ENCODE results near the gene PPP3CB.
A peak's percentile ranks its signal among the peaks of the same experiment; 100 is the strongest.

Gene PPP3CB

DNA sequence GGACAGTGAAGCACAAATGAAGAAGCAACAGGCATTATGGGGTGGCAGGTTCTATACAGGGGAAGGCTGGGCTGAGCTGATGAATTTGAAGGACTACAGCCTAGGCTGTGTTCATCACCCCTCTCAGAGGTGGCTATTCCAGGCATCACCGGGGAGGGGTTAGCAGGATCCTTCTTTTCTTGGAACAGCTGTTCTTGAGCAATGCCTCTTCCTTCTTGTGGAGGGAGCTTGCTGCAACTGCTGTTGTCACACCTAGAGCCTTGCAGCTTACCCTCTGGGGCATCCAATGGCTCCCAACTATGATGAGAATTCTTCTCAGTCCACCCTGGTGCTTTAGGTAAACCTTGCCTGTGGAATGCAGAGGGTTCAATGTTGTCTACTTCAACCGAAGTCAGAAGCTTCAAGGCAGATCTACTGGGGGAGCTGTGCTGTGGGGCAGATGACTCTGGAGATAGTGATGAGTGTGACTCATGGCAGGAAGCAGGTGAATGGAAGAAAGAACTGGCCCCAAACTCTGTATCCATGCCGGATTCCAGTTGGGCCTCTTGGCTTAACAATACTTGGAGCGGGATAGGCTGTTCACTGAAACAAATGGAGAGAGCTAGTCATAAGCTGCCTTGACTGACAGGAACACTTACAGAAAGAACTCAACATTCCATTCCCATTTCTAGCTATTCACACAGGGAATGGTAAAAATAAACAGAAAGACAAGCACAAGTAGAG lies 21.5 kb upstream of the PPP3CB start:
- DNase-seq (ENCODE audit: low read depth, low spot score): no peak
- TF ChIP-seq FOXP2 (optimal IDR thresholded peaks at IDR 0.05; ENCODE audit: control extremely low read depth, extremely low read length, insufficient read depth): no peak
- TF ChIP-seq POLR2AphosphoS5 (IDR thresholded peaks at IDR 0.05; ENCODE audit: borderline replicate concordance, low read depth, low read length): no peak
- no peak for TF ChIP-seq EZH2 (IDR thresholded peaks at IDR 0.05)
- Histone ChIP-seq H3K9ac (ENCODE audit: insufficient read length) (no peak overlapping the region), H3K4me3 (no peak overlapping the region), H3K27ac (no peak overlapping the region), H3K9me3 (ENCODE audit: low read depth, low read length) (no peaks in the 10 kb centered on the region), H3K36me3 (ENCODE audit: insufficient read depth, low read length) (no peaks in the 10 kb centered on the region; the same call in 1 of the 2 replicates)

DNA sequence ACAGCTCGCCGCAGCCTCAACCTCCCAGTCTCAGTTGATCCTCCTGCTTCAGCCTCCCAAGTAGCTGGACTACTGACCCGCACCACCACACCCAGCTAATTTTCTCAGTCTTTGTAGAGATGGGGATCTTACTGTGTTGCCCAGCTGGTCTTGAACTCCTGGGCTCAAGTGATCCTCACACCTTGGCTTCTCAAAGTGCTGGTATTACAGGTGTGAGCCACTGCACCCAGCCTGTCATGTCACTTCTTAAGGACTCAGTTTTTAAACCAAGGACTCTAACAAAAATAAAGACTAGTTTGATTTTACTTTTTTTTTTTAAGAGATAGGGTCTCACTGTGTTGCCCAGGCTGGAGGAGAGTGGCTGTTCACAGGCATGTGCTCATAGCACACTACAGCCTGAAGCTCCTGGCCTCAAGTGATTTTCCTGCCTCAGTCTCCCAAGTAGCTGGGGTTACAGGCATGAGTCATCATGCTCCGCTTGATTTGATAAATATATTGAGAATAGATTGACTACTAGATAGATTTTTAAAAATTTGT lies 16.5 kb upstream of the PPP3CB start:
- TF ChIP-seq FOXP2 (optimal IDR thresholded peaks at IDR 0.05; ENCODE audit: control extremely low read depth, extremely low read length, insufficient read depth) (no peak), POLR2AphosphoS5 (IDR thresholded peaks at IDR 0.05; ENCODE audit: borderline replicate concordance, low read depth, low read length) (no peak), EZH2 (IDR thresholded peaks at IDR 0.05) (no peak)
- no peak for DNase-seq (ENCODE audit: low read depth, low spot score)
- Histone ChIP-seq H3K9ac (ENCODE audit: insufficient read length) (no peak overlapping the region), H3K9me3 (ENCODE audit: low read depth, low read length) (no peaks in the 10 kb centered on the region), H3K27ac (no peak overlapping the region), H3K36me3 (ENCODE audit: insufficient read depth, low read length) (no peaks in the 10 kb centered on the region; the same call in 1 of the 2 replicates), H3K4me3 (no peak overlapping the region)

DNA sequence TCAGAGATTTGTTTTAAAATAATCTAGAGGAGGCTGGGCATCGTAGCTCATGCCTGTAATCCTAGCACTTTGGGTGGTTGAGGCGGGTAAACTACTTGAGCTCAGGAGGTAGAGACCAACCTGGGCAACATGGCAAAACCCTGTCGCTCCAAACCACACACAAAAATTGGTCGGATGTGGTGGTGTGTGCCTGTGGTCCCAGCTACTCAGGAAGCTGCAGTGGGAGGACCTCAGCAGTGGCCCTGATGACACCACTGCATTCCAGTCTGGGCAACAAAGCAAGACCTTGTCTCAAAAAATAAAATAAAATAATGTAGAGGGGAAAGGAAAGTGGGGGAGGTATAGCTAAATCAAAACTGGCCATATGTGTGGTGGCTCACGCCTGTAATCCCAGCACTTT lies 13.9 kb upstream of the PPP3CB start:
- Histone ChIP-seq H3K4me3 (no peak overlapping the region), H3K9ac (ENCODE audit: insufficient read length) (no peak overlapping the region), H3K9me3 (ENCODE audit: low read depth, low read length) (no peaks in the 10 kb centered on the region), H3K36me3 (ENCODE audit: insufficient read depth, low read length) (no peaks in the 10 kb centered on the region), H3K27ac (no peak overlapping the region)
- TF ChIP-seq EZH2 (IDR thresholded peaks at IDR 0.05): no peak
- TF ChIP-seq POLR2AphosphoS5 (IDR thresholded peaks at IDR 0.05; ENCODE audit: borderline replicate concordance, low read depth, low read length): no peak
- DNase-seq (ENCODE audit: low read depth, low spot score): no peak

DNA sequence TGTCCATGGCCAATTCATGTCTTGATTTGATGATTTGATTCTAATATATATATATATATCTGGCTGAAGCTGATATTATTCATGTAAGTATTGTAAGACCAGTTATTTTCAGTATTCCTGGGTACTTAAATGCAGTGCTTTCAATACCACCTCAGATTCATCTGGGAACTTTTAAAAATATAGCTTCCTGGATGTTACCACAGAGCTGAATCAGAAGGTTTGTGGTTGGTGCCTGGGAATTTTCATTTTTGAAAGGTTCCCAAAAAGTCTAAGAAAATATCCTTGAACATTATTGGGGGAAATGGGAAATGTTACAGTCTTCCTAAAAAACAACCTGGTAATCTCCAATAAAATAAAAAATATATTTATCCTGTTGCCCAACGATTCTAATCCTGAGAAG lies 10.7 kb upstream of the PPP3CB start:
- Histone ChIP-seq H3K9ac (ENCODE audit: insufficient read length) (no peak overlapping the region), H3K9me3 (ENCODE audit: low read depth, low read length) (no peaks in the 10 kb centered on the region), H3K27ac (no peak overlapping the region), H3K4me3 (no peak overlapping the region), H3K36me3 (ENCODE audit: insufficient read depth, low read length) (no peaks in the 10 kb centered on the region)
- no peak for DNase-seq (ENCODE audit: low read depth, low spot score)
- no peak for TF ChIP-seq POLR2AphosphoS5 (IDR thresholded peaks at IDR 0.05; ENCODE audit: borderline replicate concordance, low read depth, low read length)

DNA sequence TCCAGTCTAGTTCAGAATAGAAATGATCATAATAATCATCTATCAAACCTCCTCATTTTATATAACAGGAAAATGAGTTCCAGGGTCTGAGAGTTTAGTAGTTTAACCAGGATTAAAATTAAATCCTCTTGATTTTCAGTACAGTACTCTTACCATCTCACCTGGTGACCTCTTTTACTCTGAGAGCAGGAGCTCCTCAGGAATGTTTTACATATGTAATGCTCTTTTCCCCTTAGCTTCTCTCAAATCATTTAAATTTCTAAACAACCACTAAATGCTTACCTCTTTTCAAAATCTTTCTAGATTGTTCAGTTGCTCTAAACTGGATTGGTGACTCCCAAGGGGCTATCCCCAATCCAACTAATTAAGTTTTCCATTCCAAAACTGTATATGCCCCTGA lies 10.2 kb upstream of the PPP3CB start:
- no peak for DNase-seq (ENCODE audit: low read depth, low spot score)
- Histone ChIP-seq H3K9me3 (ENCODE audit: low read depth, low read length) (no peaks in the 10 kb centered on the region), H3K36me3 (ENCODE audit: insufficient read depth, low read length) (no peaks in the 10 kb centered on the region), H3K27ac (no peak overlapping the region), H3K9ac (ENCODE audit: insufficient read length) (no peak overlapping the region), H3K4me3 (no peak overlapping the region)
- TF ChIP-seq EZH2 (IDR thresholded peaks at IDR 0.05): no peak

DNA sequence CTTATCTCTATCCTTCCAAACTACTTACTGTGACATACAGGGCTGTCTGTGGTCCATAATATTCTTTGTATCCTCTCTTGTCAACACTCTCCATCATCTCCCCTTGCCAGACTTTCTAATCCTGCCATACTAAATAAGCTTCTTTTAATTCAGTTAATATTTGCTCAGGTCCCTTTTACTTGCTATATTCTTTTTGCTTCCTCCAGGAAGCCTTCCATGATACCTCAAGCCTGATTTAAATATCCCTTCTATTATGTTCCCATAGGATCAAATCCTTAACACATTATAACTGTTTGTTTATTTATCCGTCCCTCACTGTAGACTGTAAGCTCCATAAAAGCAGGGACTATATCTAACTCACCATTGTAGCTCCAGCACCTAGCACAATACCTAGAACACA lies 7.2 kb upstream of the PPP3CB start:
- H3K4me3 ChIP-seq: no peak overlapping the region
- H3K9me3 ChIP-seq (ENCODE audit: low read depth, low read length): no peaks in the 10 kb centered on the region
- no peak overlapping the region for H3K9ac ChIP-seq (ENCODE audit: insufficient read length)
- H3K36me3 ChIP-seq (ENCODE audit: insufficient read depth, low read length): no peaks in the 10 kb centered on the region; the same call in 1 of the 2 replicates
- TF ChIP-seq EZH2 (IDR thresholded peaks at IDR 0.05): no peak
- no peak for TF ChIP-seq POLR2AphosphoS5 (IDR thresholded peaks at IDR 0.05; ENCODE audit: borderline replicate concordance, low read depth, low read length)
- H3K27ac ChIP-seq: no peak overlapping the region
- no peak for DNase-seq (ENCODE audit: low read depth, low spot score)

DNA sequence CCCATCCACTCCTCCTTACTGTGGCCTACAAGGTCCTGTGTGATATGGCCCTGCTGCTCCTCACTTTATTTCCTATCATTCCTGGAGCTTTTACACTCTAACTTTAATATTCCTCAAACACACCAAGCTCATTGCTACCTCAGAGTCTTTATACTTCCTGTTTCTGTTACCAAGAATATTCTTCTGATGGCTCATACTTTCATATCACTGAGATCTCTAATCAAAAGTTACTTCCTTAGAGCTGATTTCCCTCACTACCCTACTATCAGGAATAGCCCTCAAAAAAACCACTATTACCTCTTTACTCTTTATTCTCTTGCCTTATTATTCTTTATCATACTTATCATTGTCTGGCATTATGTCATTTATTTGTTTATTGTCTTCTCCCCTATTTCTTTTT lies 5.8 kb upstream of the PPP3CB start:
- TF ChIP-seq POLR2AphosphoS5 (IDR thresholded peaks at IDR 0.05; ENCODE audit: borderline replicate concordance, low read depth, low read length): no peak
- no peak for TF ChIP-seq FOXP2 (optimal IDR thresholded peaks at IDR 0.05; ENCODE audit: control extremely low read depth, extremely low read length, insufficient read depth)
- TF ChIP-seq EZH2 (IDR thresholded peaks at IDR 0.05): no peak
- Histone ChIP-seq H3K27ac (no peak overlapping the region), H3K9ac (ENCODE audit: insufficient read length) (no peak overlapping the region), H3K36me3 (ENCODE audit: insufficient read depth, low read length) (no peaks in the 10 kb centered on the region; the same call in 1 of the 2 replicates), H3K4me3 (no peak overlapping the region), H3K9me3 (ENCODE audit: low read depth, low read length) (no peaks in the 10 kb centered on the region)
- DNase-seq (ENCODE audit: low read depth, low spot score): no peak

DNA sequence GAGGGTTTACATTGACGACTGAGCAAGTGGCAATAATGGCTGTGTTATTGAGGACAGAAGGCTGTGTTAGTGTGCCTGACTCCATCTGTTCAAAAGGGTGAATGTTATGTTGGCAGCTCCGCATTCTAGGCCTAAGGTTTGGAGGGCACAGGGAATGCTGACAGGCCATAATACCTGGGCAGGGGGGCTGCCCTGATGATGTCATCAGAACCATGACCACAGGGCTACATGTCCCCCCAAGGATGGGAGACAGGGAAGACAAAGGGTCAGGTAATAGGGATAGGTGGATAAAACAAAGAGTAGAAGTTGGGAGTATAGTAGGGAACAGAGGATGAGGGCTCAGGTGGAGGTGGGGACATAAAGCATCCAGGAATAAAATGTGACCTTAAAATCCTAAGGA lies 1.8 kb upstream of the PPP3CB start:
- no peak overlapping the region for H3K27ac ChIP-seq
- no peak for TF ChIP-seq EZH2 (IDR thresholded peaks at IDR 0.05)
- TF ChIP-seq POLR2AphosphoS5 (IDR thresholded peaks at IDR 0.05; ENCODE audit: borderline replicate concordance, low read depth, low read length): no peak
- no peak for TF ChIP-seq FOXP2 (optimal IDR thresholded peaks at IDR 0.05; ENCODE audit: control extremely low read depth, extremely low read length, insufficient read depth)
- H3K36me3 ChIP-seq (ENCODE audit: insufficient read depth, low read length): no peaks in the 10 kb centered on the region; the same call in 1 of the 2 replicates
- no peak overlapping the region for H3K4me3 ChIP-seq
- DNase-seq (ENCODE audit: low read depth, low spot score): no peak
- H3K9ac ChIP-seq (ENCODE audit: insufficient read length): no peak overlapping the region
- H3K9me3 ChIP-seq (ENCODE audit: low read depth, low read length): no peaks in the 10 kb centered on the region

DNA sequence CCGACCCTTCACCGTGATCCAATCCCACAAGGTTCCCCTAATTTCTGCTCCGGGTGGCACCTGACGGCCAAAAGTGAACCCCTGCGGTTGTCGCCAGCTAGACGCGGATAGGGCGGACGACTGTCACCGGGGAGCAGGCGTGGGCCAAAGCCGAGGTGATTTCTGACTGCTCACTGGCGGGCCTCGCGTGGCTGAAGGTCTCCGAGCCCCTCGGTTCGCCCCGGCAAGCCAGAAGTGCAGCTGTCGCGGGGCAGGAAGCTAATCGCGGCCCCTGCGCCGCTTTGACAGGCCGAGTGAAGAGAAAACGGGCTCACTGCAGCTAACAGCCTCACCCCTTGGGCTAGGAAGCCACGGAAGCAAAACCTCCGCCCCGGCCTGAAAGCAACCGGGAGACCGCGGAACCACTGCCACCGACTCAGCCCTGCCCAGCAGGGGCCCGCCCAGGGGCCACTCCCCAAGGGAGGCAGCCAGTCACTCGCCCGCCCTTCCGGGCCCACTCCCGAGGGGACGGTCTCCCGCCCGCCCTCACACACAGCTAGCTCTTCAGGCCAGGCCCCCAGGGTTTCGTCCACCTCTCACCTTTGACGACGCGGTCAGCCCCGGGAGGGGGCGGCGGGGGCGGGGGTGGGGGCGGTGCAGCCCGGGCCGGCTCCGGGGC lies 469 bp downstream of the PPP3CB start:
- no peak for TF ChIP-seq EZH2 (IDR thresholded peaks at IDR 0.05)
- no peak for TF ChIP-seq POLR2AphosphoS5 (IDR thresholded peaks at IDR 0.05; ENCODE audit: borderline replicate concordance, low read depth, low read length)
- no peak for TF ChIP-seq FOXP2 (optimal IDR thresholded peaks at IDR 0.05; ENCODE audit: control extremely low read depth, extremely low read length, insufficient read depth)
- H3K9me3 ChIP-seq (ENCODE audit: low read depth, low read length): no peaks in the 10 kb centered on the region
- H3K4me3 ChIP-seq: peak overlapping the region; percentile 83
- peak overlapping the region; percentile 74 for H3K27ac ChIP-seq
- DNase-seq (ENCODE audit: low read depth, low spot score): no peak
- peak overlapping the region; percentile 87 for H3K9ac ChIP-seq (ENCODE audit: insufficient read length)
- no peaks in the 10 kb centered on the region; the same call in 1 of the 2 replicates for H3K36me3 ChIP-seq (ENCODE audit: insufficient read depth, low read length)
